WTC11 (cell line): Measurements from ENCODE around the gene INHBC. TPM values are rescaled to one million over a fixed set of nuclear protein-coding genes. Genes with fewer than 3 reads are reported as not detected.

Source experiments
- ATAC-seq: fragments of 200-7000 bp; cut with Tn5 transposase; 2 replicates; pipeline ENCODE4 v1.10.0; 2021; ENCODE audit warnings: mild to moderate bottlenecking, moderate library complexity
- CTCF ChIA-PET: fragments of 300-600 bp; sonication (Branson Sonifier 250); formaldehyde crosslinking; loops from one replicate; lab custom pipeline; 2021; ENCODE audit warnings: antibody characterized with exemption; lab: Charles Lee
- POLR2A ChIA-PET: fragments of 350-600 bp; sonication (Branson Sonifier 250); formaldehyde crosslinking; loops from one replicate; lab custom pipeline; 2021; ENCODE audit warnings: antibody characterized with exemption; lab: Charles Lee
- DNase-seq: peaks from one replicate; pipeline ENCODE4 v3.0.0; 2021; ENCODE audit warnings: low spot score
- H3K27ac Mint-ChIP-seq: 2 replicates; pipeline ENCODE4 v1.8.0; 2021; ENCODE audit warnings: mixed read lengths
- H3K27me3 Mint-ChIP-seq: 2 replicates; pipeline ENCODE4 v1.8.0; 2021; ENCODE audit warnings: low read depth, mild to moderate bottlenecking, moderate library complexity, mixed read lengths
- H3K36me3 Mint-ChIP-seq: 2 replicates; pipeline ENCODE4 v1.8.0; 2021; ENCODE audit warnings: mixed read lengths
- H3K4me1 Mint-ChIP-seq: 2 replicates; pipeline ENCODE4 v1.8.0; 2022; ENCODE audit warnings: mixed read lengths
- H3K4me3 Mint-ChIP-seq: 2 replicates; pipeline ENCODE4 v1.8.0; 2021; ENCODE audit warnings: mild to moderate bottlenecking, moderate library complexity, mixed read lengths
- H3K9me3 Mint-ChIP-seq: 2 replicates; pipeline ENCODE4 v1.8.0; 2021; ENCODE audit warnings: mixed read lengths
- ATF1 ChIP-seq: sonication (generic); formaldehyde crosslinking; IDR thresholded peaks from 2 replicates; pipeline ENCODE4 v1.8.1; 2023; ENCODE audit warnings: mild to moderate bottlenecking, moderate library complexity, missing genetic modification reagents
- CREB1 ChIP-seq: sonication (generic); formaldehyde crosslinking; IDR thresholded peaks from 2 replicates; pipeline ENCODE4 v1.8.0; 2023; ENCODE audit warnings: mild to moderate bottlenecking, missing genetic modification reagents
- E2F1 ChIP-seq: sonication (generic); formaldehyde crosslinking; IDR thresholded peaks from 2 replicates; pipeline ENCODE4 v1.8.0; 2022; ENCODE audit warnings: mild to moderate bottlenecking, missing genetic modification reagents
- ERG ChIP-seq: fragments of 250-450 bp; sonication (Bioruptor Pico); IDR thresholded peaks from 2 replicates; pipeline ENCODE4 v1.8.0; 2021; ENCODE audit warnings: mild to moderate bottlenecking
- GABPB1 ChIP-seq: sonication (generic); formaldehyde crosslinking; IDR thresholded peaks from 2 replicates; pipeline ENCODE4 v1.8.1; 2023; ENCODE audit warnings: mild to moderate bottlenecking, missing genetic modification reagents
- GTF2I ChIP-seq: fragments of 250-450 bp; sonication (Bioruptor Pico); conservative IDR thresholded peaks from 2 replicates; pipeline ENCODE4 v1.4.0; 2021; ENCODE audit warnings: mild to moderate bottlenecking
- MLX ChIP-seq: sonication (generic); formaldehyde crosslinking; IDR thresholded peaks from 2 replicates; pipeline ENCODE4 v1.8.1; 2023; ENCODE audit warnings: mild to moderate bottlenecking, missing genetic modification reagents, moderate library complexity
- NFYB ChIP-seq: sonication (generic); formaldehyde crosslinking; conservative IDR thresholded peaks from 2 replicates; pipeline ENCODE4 v1.8.0; 2022; ENCODE audit warnings: low read depth, missing genetic modification reagents
- PREB ChIP-seq: sonication (generic); formaldehyde crosslinking; IDR thresholded peaks from 2 replicates; pipeline ENCODE4 v1.8.1; 2022; ENCODE audit warnings: mild to moderate bottlenecking, missing genetic modification reagents, moderate library complexity, borderline replicate concordance
- TP53 ChIP-seq: sonication (generic); formaldehyde crosslinking; IDR thresholded peaks from 2 replicates; pipeline ENCODE4 v1.8.1; 2023; ENCODE audit warnings: mild to moderate bottlenecking, missing genetic modification reagents
- ZNF219 ChIP-seq: sonication (generic); formaldehyde crosslinking; IDR thresholded peaks from 2 replicates; pipeline ENCODE4 v1.8.0; 2023; ENCODE audit warnings: missing genetic modification reagents, mild to moderate bottlenecking, borderline replicate concordance
- ZNF263 ChIP-seq: sonication (generic); formaldehyde crosslinking; IDR thresholded peaks from 2 replicates; pipeline ENCODE4 v1.8.1; 2022; ENCODE audit warnings: low read depth, mild to moderate bottlenecking, moderate library complexity, missing genetic modification reagents
- ZNF425 ChIP-seq: fragments of 250-450 bp; sonication (Bioruptor Pico); conservative IDR thresholded peaks from 2 replicates; pipeline ENCODE4 v1.9.0; 2021; ENCODE audit warnings: mild to moderate bottlenecking
- ZNF532 ChIP-seq: fragments of 250-450 bp; sonication (Bioruptor Pico); IDR thresholded peaks from 2 replicates; pipeline ENCODE4 v1.9.0; 2021; ENCODE audit warnings: mild to moderate bottlenecking, borderline replicate concordance
- total RNA-seq: library from RNA; stranded (reverse); gene quantifications from 3 replicates; pipeline ENCODE4 v1.2.3, GENCODE V29; 2021

Gene INHBC
- total RNA-seq, 1 experiment from 2014 or later, result 0.20 TPM

- Mint-ChIP-seq H3K36me3 (no peaks in the 10 kb centered on the region), H3K27me3 (no peaks in the 10 kb centered on the region)
- no peak for DNase-seq
- CTCF ChIA-PET, result interaction anchor here (0.5 to 9.4 kb wide), 3 partner anchors 9 to 237 kb away, joined by 3 to 245 read pairs (median 7); partner anchors contain the start of gene GLI1
- TF ChIP-seq MLX (no peak), NFYB (CRISPR knock-in tag) (no peak), TP53 (CRISPR knock-in tag) (no peak), GTF2I (CRISPR knock-in tag) (no peak), ZNF219 (no peak), CREB1 (CRISPR knock-in tag) (no peak), ERG (CRISPR knock-in tag) (no peak), ZNF425 (CRISPR knock-in tag) (no peak), ZNF263 (CRISPR knock-in tag) (no peak), ZNF532 (CRISPR knock-in tag) (no peak), ATF1 (CRISPR knock-in tag) (no peak)
- TF ChIP-seq, all 79 proteins: peak for 0
- Mint-ChIP-seq H3K4me3 (no peak overlapping the region), H3K4me1 (peaks cover 19% of the 10 kb centered on the region), H3K27ac (no peak overlapping the region), H3K9me3 (peaks cover 3% of the 10 kb centered on the region)
- no peak for ATAC-seq
- POLR2A ChIA-PET, result no interaction called here
These were observed 15.5 kb downstream of the INHBC start for GRCh38 chr12:57450057-57450456.

GRCh38 chr12:57451233-57451778 is 16.7 kb downstream of the INHBC start:
- Mint-ChIP-seq H3K27me3 (no peaks in the 10 kb centered on the region), H3K27ac (no peak overlapping the region), H3K36me3 (no peaks in the 10 kb centered on the region), H3K4me3 (no peak overlapping the region), H3K4me1 (peaks cover 31% of the 10 kb centered on the region), H3K9me3 (peaks cover 3% of the 10 kb centered on the region)
- POLR2A ChIA-PET, result no interaction called here
- ATAC-seq (no peak), DNase-seq (no peak)
- TF ChIP-seq PREB (CRISPR knock-in tag), result peak; percentile 45; the same call in 1 of the 2 replicates
- TF ChIP-seq E2F1 (CRISPR knock-in tag), result no peak
- TF ChIP-seq GABPB1 (CRISPR knock-in tag), result peak; percentile 96
- CTCF ChIA-PET, result interaction anchor here (0.6 to 9.4 kb wide), 14 partner anchors 11 to 224 kb away, joined by 3 to 245 read pairs (median 19); partner anchors contain the start of gene STAC3
